ENCODE data around the gene UMOD.
"Not testable (repeated sequence)": the region's sequence is repeated elsewhere in the genome, so short reads cannot be mapped to it uniquely, and the experiment has no call there.

Gene UMOD

GRCh38 chr16:20321671-20322070 is 30.8 kb downstream of the UMOD start:
- DNase-seq (ENCODE audit: low read depth in 2 of 2): no peak

- DNase-seq (ENCODE audit: low read depth in 2 of 2): not testable (repeated sequence)
Measured at GRCh38 chr16:20321051-20321450, 31.5 kb downstream of the UMOD start.

GRCh38 chr16:20320592-20320991 is 31.9 kb downstream of the UMOD start:
- DNase-seq (ENCODE audit: low read depth in 2 of 2): no peak

- no peak for DNase-seq (ENCODE audit: low read depth in 2 of 2)
Measured at GRCh38 chr16:20320178-20320577, 32.3 kb downstream of the UMOD start.

- no peak for DNase-seq (ENCODE audit: low read depth in 2 of 2)
Measured at GRCh38 chr16:20319406-20319805, 33.1 kb downstream of the UMOD start.

- DNase-seq (ENCODE audit: low read depth in 2 of 2): no peak
Measured at GRCh38 chr16:20318437-20318836, 34.1 kb downstream of the UMOD start.

GRCh38 chr16:20318006-20318405 is 34.5 kb downstream of the UMOD start:
- no peak for DNase-seq (ENCODE audit: low read depth in 2 of 2)

GRCh38 chr16:20317117-20317516 is 35.4 kb downstream of the UMOD start:
- no peak for DNase-seq (ENCODE audit: low read depth in 2 of 2)

- DNase-seq (ENCODE audit: low read depth in 2 of 2): no peak
Measured at GRCh38 chr16:20316715-20317114, 35.8 kb downstream of the UMOD start.

GRCh38 chr16:20315764-20316163 is 36.8 kb downstream of the UMOD start:
- no peak for DNase-seq (ENCODE audit: low read depth in 2 of 2)

- DNase-seq (ENCODE audit: low read depth in 2 of 2): no peak
Measured at GRCh38 chr16:20314575-20314974, 37.9 kb downstream of the UMOD start.

GRCh38 chr16:20313741-20314140 is 38.8 kb downstream of the UMOD start:
- no peak for DNase-seq (ENCODE audit: low read depth in 2 of 2)

- not testable (repeated sequence) for DNase-seq (ENCODE audit: low read depth in 2 of 2)
Measured at GRCh38 chr16:20312536-20313095, 39.9 kb downstream of the UMOD start.

GRCh38 chr16:20311548-20311947 is 41.0 kb downstream of the UMOD start:
- no peak for DNase-seq (ENCODE audit: low read depth in 2 of 2)

- DNase-seq (ENCODE audit: low read depth in 2 of 2): no peak
Measured at GRCh38 chr16:20310421-20311395, 41.8 kb downstream of the UMOD start.

- no peak for DNase-seq (ENCODE audit: low read depth in 2 of 2)
Measured at GRCh38 chr16:20309786-20310185, 42.7 kb downstream of the UMOD start.

GRCh38 chr16:20308801-20309590 is 43.5 kb downstream of the UMOD start:
- no peak for DNase-seq (ENCODE audit: low read depth in 2 of 2)

GRCh38 chr16:20308266-20308665 is 44.2 kb downstream of the UMOD start:
- no peak for DNase-seq (ENCODE audit: low read depth in 2 of 2)

- DNase-seq (ENCODE audit: low read depth in 2 of 2): no peak
Measured at GRCh38 chr16:20307791-20308190, 44.7 kb downstream of the UMOD start.

- no peak for DNase-seq (ENCODE audit: low read depth in 2 of 2)
Measured at GRCh38 chr16:20307240-20307671, 45.3 kb downstream of the UMOD start.

- DNase-seq (ENCODE audit: low read depth in 2 of 2): no peak
Measured at GRCh38 chr16:20306401-20306800, 46.1 kb downstream of the UMOD start.

- no peak for DNase-seq (ENCODE audit: low read depth in 2 of 2)
Measured at GRCh38 chr16:20303012-20303411, 49.5 kb downstream of the UMOD start.

Data from stimulated activated CD8-positive, alpha-beta memory T cell treated with anti-CD3 and anti-CD28 coated beads, Interleukin-2, amount 100 ng/mL, for 48 hours (primary cell).